AG09309 (cell line): Measurements from ENCODE around the gene SLC37A1.

ENCODE experiments used
- DNase-seq: peaks from one replicate; pipeline ENCODE4 v3.0.0-alpha.2; 2010; ENCODE audit warnings: low read depth
- H3K4me3 ChIP-seq: 2 replicates; pipeline ENCODE4 v1.5.1; 2011; ENCODE audit warnings: mild to moderate bottlenecking, low read depth, low read length, moderate library complexity; ENCODE audit not compliant: control insufficient read depth
- CTCF ChIP-seq: IDR thresholded peaks from 2 replicates; pipeline ENCODE4 v1.5.1; 2011; ENCODE audit warnings: mild to moderate bottlenecking, low read depth, low read length, inconsistent platforms; ENCODE audit not compliant: insufficient read depth, control insufficient read depth; ENCODE audit errors: missing control alignments

SLC37A1 gene

GRCh38 chr21:42568866-42569731 lies 55.4 kb downstream of the SLC37A1 start:
- no peak for DNase-seq
- no peak for TF ChIP-seq CTCF

GRCh38 chr21:42569732-42570301 lies 56.2 kb downstream of the SLC37A1 start:
- no peak for TF ChIP-seq CTCF
- no peak overlapping the region for H3K4me3 ChIP-seq
- no peak for DNase-seq

More at GRCh38 chr21:42568866-42569731, 55.4 kb downstream of the SLC37A1 start:
- H3K4me3 ChIP-seq = no peak overlapping the region

- no peak for DNase-seq
- TF ChIP-seq CTCF = no peak
- H3K4me3 ChIP-seq = no peak overlapping the region
These were observed 56.7 kb downstream of the SLC37A1 start for GRCh38 chr21:42570362-42570761.

- H3K4me3 ChIP-seq = no peak overlapping the region
- no peak for TF ChIP-seq CTCF
- DNase-seq = no peak
These were observed 57.3 kb downstream of the SLC37A1 start for GRCh38 chr21:42570841-42571387.

- no peak overlapping the region for H3K4me3 ChIP-seq
- DNase-seq = no peak
- no peak for TF ChIP-seq CTCF
These were observed 57.9 kb downstream of the SLC37A1 start for GRCh38 chr21:42571391-42572150.

GRCh38 chr21:42572906-42573495 lies 59.3 kb downstream of the SLC37A1 start:
- H3K4me3 ChIP-seq = no peak overlapping the region
- TF ChIP-seq CTCF = no peak
- no peak for DNase-seq
